NCI-H510A treated with DMSO at 0.1 percent for 48 hours (cell line): Measurements from ENCODE around the gene OPN1LW.
"Not testable (repeated sequence)": the region's sequence is repeated elsewhere in the genome, so short reads cannot be mapped to it uniquely, and the experiment has no call there.

Experiments
- DNase-seq: peaks from one replicate; lab custom pipeline; 2025; lab: John Stamatoyannopoulos, UW

Gene OPN1LW

GRCh38 chrX:154135458-154136229 lies 8.4 kb upstream of the OPN1LW start:
- DNase-seq: no peak

DNA sequence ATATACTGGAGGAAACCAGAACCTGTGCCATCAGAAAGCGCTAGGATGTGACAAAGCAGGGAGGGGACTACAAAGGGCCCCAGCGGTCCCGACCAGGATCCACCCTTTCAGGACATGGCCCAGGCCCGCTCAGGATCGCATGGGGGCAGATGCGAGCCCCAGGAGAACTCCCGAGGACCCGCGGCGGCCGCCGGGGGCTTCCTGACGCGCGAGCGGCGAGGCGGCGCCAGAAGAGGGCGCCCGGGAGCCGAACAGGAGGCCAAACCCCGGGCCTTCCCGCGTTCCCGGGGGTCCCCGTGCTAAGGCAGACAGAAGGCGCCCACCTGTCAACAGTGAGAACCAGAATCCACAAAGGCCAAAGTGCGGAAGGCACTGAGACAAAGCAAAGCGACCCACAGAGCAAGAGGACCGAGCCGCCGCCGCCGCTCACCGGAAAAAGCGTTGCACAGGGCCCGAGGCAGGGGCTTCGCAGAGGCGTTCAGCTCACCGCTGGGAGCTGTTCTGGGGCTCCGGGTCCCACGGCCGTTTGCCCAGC lies 7.3 kb upstream of the OPN1LW start:
- peak; percentile 23 for DNase-seq

DNA sequence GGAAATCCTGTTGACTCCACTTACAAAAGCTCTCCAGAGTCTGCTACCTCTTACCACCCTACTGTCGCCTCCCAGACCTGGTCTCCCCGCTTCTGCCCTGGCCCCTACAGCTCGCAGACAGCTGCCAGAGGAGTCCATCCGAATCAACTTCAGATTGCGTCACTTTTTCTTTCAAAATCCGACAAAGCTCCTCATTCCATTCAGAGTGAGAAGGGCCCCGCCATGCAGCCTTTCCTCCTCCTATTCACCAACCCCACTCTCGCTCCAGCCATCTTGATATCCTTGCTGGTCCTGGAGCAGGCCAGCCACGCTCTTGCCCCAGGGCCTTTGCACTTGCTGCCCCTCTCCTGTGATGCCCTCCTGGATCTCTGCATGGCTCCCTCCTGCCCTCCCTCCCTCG lies 5.2 kb upstream of the OPN1LW start:
- DNase-seq: no peak

DNA sequence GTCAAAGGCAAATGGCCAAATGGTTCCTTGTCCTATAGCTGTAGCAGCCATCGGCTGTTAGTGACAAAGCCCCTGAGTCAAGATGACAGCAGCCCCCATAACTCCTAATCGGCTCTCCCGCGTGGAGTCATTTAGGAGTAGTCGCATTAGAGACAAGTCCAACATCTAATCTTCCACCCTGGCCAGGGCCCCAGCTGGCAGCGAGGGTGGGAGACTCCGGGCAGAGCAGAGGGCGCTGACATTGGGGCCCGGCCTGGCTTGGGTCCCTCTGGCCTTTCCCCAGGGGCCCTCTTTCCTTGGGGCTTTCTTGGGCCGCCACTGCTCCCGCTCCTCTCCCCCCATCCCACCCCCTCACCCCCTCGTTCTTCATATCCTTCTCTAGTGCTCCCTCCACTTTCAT lies 3.8 kb upstream of the OPN1LW start:
- no peak for DNase-seq

DNA sequence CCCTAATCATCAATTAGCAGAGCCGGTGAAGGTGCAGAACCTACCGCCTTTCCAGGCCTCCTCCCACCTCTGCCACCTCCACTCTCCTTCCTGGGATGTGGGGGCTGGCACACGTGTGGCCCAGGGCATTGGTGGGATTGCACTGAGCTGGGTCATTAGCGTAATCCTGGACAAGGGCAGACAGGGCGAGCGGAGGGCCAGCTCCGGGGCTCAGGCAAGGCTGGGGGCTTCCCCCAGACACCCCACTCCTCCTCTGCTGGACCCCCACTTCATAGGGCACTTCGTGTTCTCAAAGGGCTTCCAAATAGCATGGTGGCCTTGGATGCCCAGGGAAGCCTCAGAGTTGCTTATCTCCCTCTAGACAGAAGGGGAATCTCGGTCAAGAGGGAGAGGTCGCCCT lies 3.3 kb upstream of the OPN1LW start:
- DNase-seq: no peak

- no peak for DNase-seq
Measured at GRCh38 chrX:154142386-154142785, 1.7 kb upstream of the OPN1LW start.

DNA sequence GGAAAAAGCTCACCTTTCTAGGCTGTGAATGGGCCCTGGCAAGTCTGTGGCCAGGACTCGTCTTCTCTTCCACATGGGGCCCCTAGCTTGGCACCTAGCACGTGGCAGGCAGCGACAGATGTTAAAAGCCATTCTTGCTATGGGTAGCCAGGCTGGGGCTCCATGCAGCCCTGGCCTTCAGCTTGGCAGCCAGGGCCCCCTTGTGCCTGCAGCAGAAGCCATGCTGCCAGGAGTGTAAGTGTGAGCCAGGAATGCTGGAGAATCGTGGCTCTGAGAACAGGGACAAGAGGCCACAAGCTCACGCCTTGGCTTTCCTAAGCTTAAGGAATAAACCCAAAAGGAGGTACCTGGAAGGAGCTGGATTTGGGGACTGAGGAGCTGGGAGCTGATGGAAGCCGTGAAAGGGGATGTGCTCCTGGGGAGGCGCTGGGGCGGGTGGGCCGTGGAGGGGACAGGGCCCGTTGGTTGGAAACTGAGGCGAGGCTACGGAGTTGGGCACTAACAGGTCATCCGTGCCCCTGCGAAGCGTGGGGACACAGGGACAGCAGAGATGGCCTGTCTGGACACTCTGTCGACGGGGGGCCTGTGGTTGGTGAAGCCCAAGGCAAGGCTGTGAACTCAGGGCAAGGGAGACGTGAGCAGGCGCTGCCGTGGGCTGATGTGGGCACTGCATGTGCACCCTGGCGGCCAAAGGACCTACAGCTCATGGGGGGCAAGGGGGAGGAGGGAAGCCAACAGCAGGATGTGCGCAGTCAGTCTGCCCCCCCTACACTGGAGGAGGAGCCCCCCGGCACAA lies 895 bp upstream of the OPN1LW start:
- DNase-seq: no peak

DNA sequence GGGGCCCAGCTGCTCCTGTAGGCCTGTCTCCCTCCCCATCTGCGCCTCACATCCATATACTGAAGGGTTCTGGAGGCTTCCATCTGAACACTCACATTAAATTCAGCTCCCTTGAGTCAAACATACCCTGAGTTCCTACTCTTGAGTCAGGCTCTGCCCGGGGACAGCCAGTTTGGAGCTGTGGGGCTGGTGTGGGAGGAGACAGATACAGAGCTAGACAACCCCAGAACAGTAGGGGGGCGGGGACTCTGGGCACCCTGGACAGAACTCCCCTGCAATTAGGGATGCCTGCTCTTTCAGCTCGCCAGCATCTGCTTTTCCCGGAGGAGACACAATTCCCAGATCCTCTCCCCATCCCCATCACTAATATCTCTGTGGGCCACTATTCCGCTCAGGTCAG lies 7.0 kb downstream of the OPN1LW start:
- DNase-seq: not testable (repeated sequence)

DNA sequence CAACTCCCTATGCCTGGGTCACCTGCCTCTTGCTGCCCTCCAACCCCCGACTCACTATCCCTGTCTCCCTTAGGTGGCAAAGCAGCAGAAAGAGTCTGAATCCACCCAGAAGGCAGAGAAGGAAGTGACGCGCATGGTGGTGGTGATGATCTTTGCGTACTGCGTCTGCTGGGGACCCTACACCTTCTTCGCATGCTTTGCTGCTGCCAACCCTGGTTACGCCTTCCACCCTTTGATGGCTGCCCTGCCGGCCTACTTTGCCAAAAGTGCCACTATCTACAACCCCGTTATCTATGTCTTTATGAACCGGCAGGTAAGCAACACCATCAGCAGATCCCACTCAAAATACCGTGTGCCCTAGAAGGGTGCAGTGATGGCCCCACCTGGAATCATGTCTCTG lies 12.2 kb downstream of the OPN1LW start:
- not testable (repeated sequence) for DNase-seq

GRCh38 chrX:154157207-154157606 lies 13.2 kb downstream of the OPN1LW start:
- DNase-seq: not testable (repeated sequence)

- DNase-seq: not testable (repeated sequence)
Measured at GRCh38 chrX:154159345-154159744, 15.3 kb downstream of the OPN1LW start.

DNA sequence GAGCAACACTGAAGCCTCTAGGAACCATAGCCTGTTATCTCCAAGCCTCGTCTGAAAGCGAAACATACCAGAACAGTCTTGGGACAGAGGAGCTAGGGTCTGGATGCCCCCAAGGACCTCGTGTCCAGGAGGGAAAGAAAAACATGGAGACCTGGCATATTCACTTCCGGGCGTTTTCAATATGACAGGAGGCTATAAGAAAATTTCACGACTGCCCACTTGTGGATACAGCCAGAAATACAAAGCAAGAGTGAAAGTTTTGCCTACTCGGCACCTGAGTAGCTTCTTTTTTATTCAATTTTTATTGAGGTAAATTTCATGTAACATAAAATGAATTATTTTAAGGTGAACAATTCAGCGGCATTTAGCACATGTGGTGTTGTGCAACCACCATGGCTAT lies 20.9 kb downstream of the OPN1LW start:
- not testable (repeated sequence) for DNase-seq

GRCh38 chrX:154168384-154168783 lies 24.3 kb downstream of the OPN1LW start:
- not testable (repeated sequence) for DNase-seq

- DNase-seq: not testable (repeated sequence)
Measured at GRCh38 chrX:154172535-154172943, 28.5 kb downstream of the OPN1LW start.

GRCh38 chrX:154174356-154174755 lies 30.3 kb downstream of the OPN1LW start:
- DNase-seq: not testable (repeated sequence)

DNA sequence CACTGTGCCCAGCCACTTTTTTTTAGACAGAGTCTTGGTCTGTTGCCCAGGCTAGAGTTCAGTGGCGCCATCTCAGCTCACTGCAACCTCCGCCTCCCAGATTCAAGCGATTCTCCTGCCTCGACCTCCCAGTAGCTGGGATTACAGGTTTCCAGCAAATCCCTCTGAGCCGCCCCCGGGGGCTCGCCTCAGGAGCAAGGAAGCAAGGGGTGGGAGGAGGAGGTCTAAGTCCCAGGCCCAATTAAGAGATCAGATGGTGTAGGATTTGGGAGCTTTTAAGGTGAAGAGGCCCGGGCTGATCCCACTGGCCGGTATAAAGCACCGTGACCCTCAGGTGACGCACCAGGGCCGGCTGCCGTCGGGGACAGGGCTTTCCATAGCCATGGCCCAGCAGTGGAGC lies 38.3 kb downstream of the OPN1LW start, which contains the start of gene OPN1MW:
TSS of gene OPN1MW (plus strand) at position 301 of the 400 bp plus-strand sequence. CDS start at position 383, 82 bp downstream.
- not testable (repeated sequence) for DNase-seq

DNA sequence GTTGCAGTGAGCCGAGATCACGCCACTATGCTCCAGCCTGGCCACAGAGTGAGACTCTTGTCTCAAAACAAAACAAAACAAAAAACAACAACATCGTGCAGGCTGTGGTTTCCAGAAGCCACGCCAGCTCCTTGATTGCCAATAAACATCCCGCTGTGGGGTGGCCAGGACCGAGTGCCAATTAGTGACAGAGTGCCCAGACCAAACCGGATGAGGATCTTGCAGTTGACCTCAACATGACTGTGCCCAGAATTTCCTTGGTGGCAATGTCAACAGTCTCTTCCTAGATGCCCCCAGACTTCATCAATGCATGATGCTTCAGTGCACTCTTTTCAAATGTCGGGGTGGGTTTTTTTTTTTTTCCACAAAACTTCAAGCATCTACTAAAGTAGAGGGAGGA lies 39.8 kb downstream of the OPN1LW start:
- DNase-seq: not testable (repeated sequence)

- DNase-seq: not testable (repeated sequence)
Measured at GRCh38 chrX:154192846-154193245, 48.8 kb downstream of the OPN1LW start.

- not testable (repeated sequence) for DNase-seq
Measured at GRCh38 chrX:154194316-154194715, 50.3 kb downstream of the OPN1LW start.

- not testable (repeated sequence) for DNase-seq
Measured at GRCh38 chrX:154196466-154196865, 52.4 kb downstream of the OPN1LW start.
